ENCODE data around the gene RNF157.

DNA sequence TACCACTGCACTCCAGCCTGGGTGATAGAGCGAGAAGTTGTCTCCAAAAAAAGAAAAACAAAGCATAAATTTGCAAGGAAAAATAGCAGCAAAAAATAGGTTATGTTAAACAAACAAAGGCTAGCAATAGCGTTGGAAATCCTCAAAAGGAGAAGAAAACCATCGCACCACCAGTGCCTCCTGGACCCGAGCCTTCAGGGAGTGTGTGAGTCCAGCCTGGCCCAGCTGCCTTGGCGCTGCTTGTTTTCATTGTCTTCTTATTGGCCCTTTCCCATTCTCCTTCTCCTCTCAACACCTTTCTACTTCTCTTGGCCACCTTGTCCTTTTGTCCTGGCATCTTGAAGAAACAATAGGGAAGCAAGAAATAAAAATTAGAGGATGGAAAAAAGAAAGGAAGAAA lies 20.4 kb upstream of the RNF157 start:
- TF ChIP-seq, protein P1, sequence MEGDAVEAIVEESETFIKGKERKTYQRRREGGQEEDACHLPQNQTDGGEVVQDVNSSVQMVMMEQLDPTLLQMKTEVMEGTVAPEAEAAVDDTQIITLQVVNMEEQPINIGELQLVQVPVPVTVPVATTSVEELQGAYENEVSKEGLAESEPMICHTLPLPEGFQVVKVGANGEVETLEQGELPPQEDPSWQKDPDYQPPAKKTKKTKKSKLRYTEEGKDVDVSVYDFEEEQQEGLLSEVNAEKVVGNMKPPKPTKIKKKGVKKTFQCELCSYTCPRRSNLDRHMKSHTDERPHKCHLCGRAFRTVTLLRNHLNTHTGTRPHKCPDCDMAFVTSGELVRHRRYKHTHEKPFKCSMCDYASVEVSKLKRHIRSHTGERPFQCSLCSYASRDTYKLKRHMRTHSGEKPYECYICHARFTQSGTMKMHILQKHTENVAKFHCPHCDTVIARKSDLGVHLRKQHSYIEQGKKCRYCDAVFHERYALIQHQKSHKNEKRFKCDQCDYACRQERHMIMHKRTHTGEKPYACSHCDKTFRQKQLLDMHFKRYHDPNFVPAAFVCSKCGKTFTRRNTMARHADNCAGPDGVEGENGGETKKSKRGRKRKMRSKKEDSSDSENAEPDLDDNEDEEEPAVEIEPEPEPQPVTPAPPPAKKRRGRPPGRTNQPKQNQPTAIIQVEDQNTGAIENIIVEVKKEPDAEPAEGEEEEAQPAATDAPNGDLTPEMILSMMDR (IDR thresholded peaks at IDR 0.05): no peak
- no peak for TF ChIP-seq POLR2A (IDR thresholded peaks at IDR 0.05)
- no peak for TF ChIP-seq POLR2AphosphoS5 (IDR thresholded peaks at IDR 0.05)
